Posterior vena cava (tissue), 2 donors: ENCODE measurements around the gene PTPRT. TPM values are rescaled to one million over a fixed set of nuclear protein-coding genes. Genes with fewer than 3 reads are reported as not detected.

Experiments used
- DNase-seq: peaks from one replicate; pipeline ENCODE4 v3.0.0-alpha.2; 2020; ENCODE audit warnings: low spot score
- intact Hi-C, 2 donors: fragments of 100-400 bp; cut with DNase I; formaldehyde crosslinking; loops; one replicate each; pipeline versions ENCODE4 v1.14.1 to v1.14.2; 2022 to 2023
- total RNA-seq, 2 donors: library from RNA; stranded (reverse); fragmentation: NEBNext Ultra II Directional; extraction: Animal tissue kit (Norgen Biotek cat#: 25700); gene quantifications; one replicate each; pipeline ENCODE4 v1.2.1, GENCODE V29; 2021
- donor health status: DM: yes; HTN: yes; CAD: no.
- donor health status: DM: yes; HTN: yes; CAD: no.

The PTPRT gene
- total RNA-seq, 2 donors from 2014 or later, result 0.10 to 0.19 TPM

GRCh38 chr20:42996141-42996540, 193.6 kb downstream of the PTPRT start:
- no peak for DNase-seq
- intact Hi-C loops, result no loop called here

- DNase-seq, result no peak
- intact Hi-C loops, result no loop called here
Measured at GRCh38 chr20:42988319-42988718, 201.4 kb downstream of the PTPRT start.

- intact Hi-C loops, result no loop called here
- DNase-seq, result no peak
Measured at GRCh38 chr20:42987376-42988114, 202.2 kb downstream of the PTPRT start.

GRCh38 chr20:42986143-42986773, 203.4 kb downstream of the PTPRT start:
- no peak for DNase-seq
- intact Hi-C loops, result no loop called here

- no peak for DNase-seq
- intact Hi-C loops, result no loop called here
Measured at GRCh38 chr20:42985628-42986027, 204.1 kb downstream of the PTPRT start.

- intact Hi-C loops, result no loop called here
- no peak for DNase-seq
Measured at GRCh38 chr20:42982218-42982617, 207.5 kb downstream of the PTPRT start.

- intact Hi-C loops, result no loop called here
- DNase-seq, result no peak
Measured at GRCh38 chr20:42981253-42981652, 208.5 kb downstream of the PTPRT start.

GRCh38 chr20:42979720-42980119, 210.0 kb downstream of the PTPRT start:
- no peak for DNase-seq
- intact Hi-C loops, result no loop called here

GRCh38 chr20:42978184-42978974, 211.3 kb downstream of the PTPRT start:
- intact Hi-C loops, result no loop called here
- DNase-seq, result no peak

GRCh38 chr20:42975974-42976373, 213.7 kb downstream of the PTPRT start:
- no peak for DNase-seq
- intact Hi-C loops, result no loop called here

- intact Hi-C loops, result no loop called here
- no peak for DNase-seq
Measured at GRCh38 chr20:42974347-42974746, 215.4 kb downstream of the PTPRT start.

GRCh38 chr20:42972591-42972990, 217.1 kb downstream of the PTPRT start:
- DNase-seq, result no peak
- intact Hi-C loops, result no loop called here

GRCh38 chr20:42968746-42969145, 221.0 kb downstream of the PTPRT start:
- DNase-seq, result no peak
- intact Hi-C loops, result no loop called here

- intact Hi-C loops, result no loop called here
- no peak for DNase-seq
Measured at GRCh38 chr20:42963796-42964195, 225.9 kb downstream of the PTPRT start.

- intact Hi-C loops, result no loop called here
- no peak for DNase-seq
Measured at GRCh38 chr20:42961771-42962170, 227.9 kb downstream of the PTPRT start.

- DNase-seq, result no peak
- intact Hi-C loops, result no loop called here
Measured at GRCh38 chr20:42959996-42960395, 229.7 kb downstream of the PTPRT start.

GRCh38 chr20:42958367-42959069, 231.2 kb downstream of the PTPRT start:
- intact Hi-C loops, result no loop called here
- DNase-seq, result no peak

- DNase-seq, result no peak
- intact Hi-C loops, result no loop called here
Measured at GRCh38 chr20:42957704-42958095, 232.0 kb downstream of the PTPRT start.

- intact Hi-C loops, result no loop called here
Measured at GRCh38 chr20:42957018-42957703, 232.5 kb downstream of the PTPRT start.

More at GRCh38 chr20:42957018-42957703, 232.5 kb downstream of the PTPRT start:
- DNase-seq, result no peak
